ENCODE results near the gene PRF1.
"Not testable (repeated sequence)": the region's sequence is repeated elsewhere in the genome, so short reads cannot be mapped to it uniquely, and the experiment has no call there.

PRF1 gene

GRCh38 chr10:70616761-70617160 is 14.2 kb upstream of the PRF1 start:
- no peak for DNase-seq

- no peak for DNase-seq
Measured at GRCh38 chr10:70615784-70616522, 13.4 kb upstream of the PRF1 start.

- DNase-seq = no peak
Measured at GRCh38 chr10:70615211-70615610, 12.7 kb upstream of the PRF1 start.

- not testable (repeated sequence) for DNase-seq
Measured at GRCh38 chr10:70614364-70614763, 11.8 kb upstream of the PRF1 start.

- DNase-seq = no peak
Measured at GRCh38 chr10:70613941-70614340, 11.4 kb upstream of the PRF1 start.

- no peak for DNase-seq
Measured at GRCh38 chr10:70607936-70608335, 5.4 kb upstream of the PRF1 start.

GRCh38 chr10:70605161-70605560 is 2.6 kb upstream of the PRF1 start:
- no peak for DNase-seq

GRCh38 chr10:70604106-70604505 is 1.6 kb upstream of the PRF1 start:
- DNase-seq = no peak

GRCh38 chr10:70603449-70603801 is 884 bp upstream of the PRF1 start:
- DNase-seq = no peak

GRCh38 chr10:70601746-70602145 is 795 bp downstream of the PRF1 start:
- no peak for DNase-seq

GRCh38 chr10:70600512-70601395 is 1.8 kb downstream of the PRF1 start:
- no peak for DNase-seq

GRCh38 chr10:70599791-70600190 is 2.8 kb downstream of the PRF1 start:
- no peak for DNase-seq

- DNase-seq = no peak
Measured at GRCh38 chr10:70599319-70599718, 3.2 kb downstream of the PRF1 start.

- DNase-seq = no peak
Measured at GRCh38 chr10:70598857-70599295, 3.7 kb downstream of the PRF1 start.

- no peak for DNase-seq
Measured at GRCh38 chr10:70597856-70598815, 4.4 kb downstream of the PRF1 start.

- DNase-seq = no peak
Measured at GRCh38 chr10:70596860-70597809, 5.4 kb downstream of the PRF1 start.

GRCh38 chr10:70596110-70596798 is 6.3 kb downstream of the PRF1 start:
- no peak for DNase-seq

- no peak for DNase-seq
Measured at GRCh38 chr10:70595566-70596016, 7.0 kb downstream of the PRF1 start.

GRCh38 chr10:70594161-70594560 is 8.4 kb downstream of the PRF1 start:
- no peak for DNase-seq

- DNase-seq = no peak
Measured at GRCh38 chr10:70593513-70593890, 9.0 kb downstream of the PRF1 start.
